ENCODE data around the gene INSR. TPM values are rescaled to one million over a fixed set of nuclear protein-coding genes. Genes with fewer than 3 reads are reported as not detected.

The INSR gene
- total RNA-seq, 1 donor from 2014 or later, result 23.9 TPM

GRCh38 chr19:7258041-7258839 is 36.0 kb downstream of the INSR start:
- H3K4me3 Mint-ChIP-seq (ENCODE audit: unreplicated experiment), result no peak overlapping the region
- TF ChIP-seq CTCF (IDR thresholded peaks at IDR 0.05; ENCODE audit: partially characterized antibody, unreplicated experiment), result no peak
- DNase-seq, result no peak
- H3K36me3 Mint-ChIP-seq (ENCODE audit: unreplicated experiment), result no peaks in the 10 kb centered on the region
- H3K9me3 Mint-ChIP-seq (ENCODE audit: unreplicated experiment), result no peaks in the 10 kb centered on the region
- H3K27ac Mint-ChIP-seq (ENCODE audit: unreplicated experiment), result no peak overlapping the region
- H3K27me3 Mint-ChIP-seq (ENCODE audit: unreplicated experiment), result peaks cover 2% of the 10 kb centered on the region
- H3K4me1 Mint-ChIP-seq (ENCODE audit: low read depth, unreplicated experiment), result no peaks in the 10 kb centered on the region

DNA sequence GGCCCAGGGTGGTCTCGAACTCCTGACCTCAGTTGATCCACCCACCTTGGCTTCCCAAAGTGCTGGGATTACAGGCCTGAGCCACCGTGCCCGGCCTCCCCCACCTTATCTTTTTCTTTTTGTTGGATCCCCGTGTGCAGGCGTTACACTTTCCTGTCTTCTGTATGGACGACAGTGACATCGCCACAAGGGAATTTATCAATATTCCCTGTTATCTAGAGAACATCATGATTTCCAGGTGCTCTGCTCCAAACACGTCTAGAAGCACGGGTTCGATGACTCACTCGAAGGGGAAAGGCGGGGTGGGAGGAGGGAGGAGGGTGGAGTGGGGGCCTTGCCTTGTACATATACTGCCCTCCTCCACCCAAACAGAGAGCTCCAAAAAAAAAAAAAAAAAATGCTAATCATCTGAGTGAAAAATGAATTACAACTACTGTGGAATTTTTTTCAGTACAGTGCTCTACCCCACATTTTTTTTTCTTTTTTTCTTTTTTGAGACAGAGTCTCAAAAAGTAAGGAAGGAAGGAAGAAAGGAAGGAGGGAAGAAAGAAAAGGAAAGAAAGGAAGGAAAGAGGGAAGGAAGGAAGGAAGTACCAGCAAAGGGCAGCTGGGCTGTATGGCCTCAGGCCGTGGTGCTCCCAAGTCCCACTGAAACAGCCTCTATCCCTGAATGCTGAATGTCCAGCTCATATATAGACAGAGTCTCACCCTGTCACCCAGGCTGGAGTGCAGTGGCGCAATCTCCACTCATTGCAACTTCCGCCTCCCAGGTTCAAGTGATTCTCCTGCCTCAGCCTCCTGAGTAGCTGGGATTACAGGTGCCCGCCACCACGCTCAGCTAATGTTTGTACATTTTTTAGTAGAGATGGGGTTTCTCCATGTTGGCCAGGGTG is 36.8 kb downstream of the INSR start:
- DNase-seq, result no peak
- Mint-ChIP-seq H3K27me3 (ENCODE audit: unreplicated experiment) (peaks cover 2% of the 10 kb centered on the region), H3K27ac (ENCODE audit: unreplicated experiment) (no peak overlapping the region), H3K4me1 (ENCODE audit: low read depth, unreplicated experiment) (no peaks in the 10 kb centered on the region), H3K9me3 (ENCODE audit: unreplicated experiment) (no peaks in the 10 kb centered on the region), H3K36me3 (ENCODE audit: unreplicated experiment) (no peaks in the 10 kb centered on the region), H3K4me3 (ENCODE audit: unreplicated experiment) (no peak overlapping the region)
- TF ChIP-seq CTCF (IDR thresholded peaks at IDR 0.05; ENCODE audit: partially characterized antibody, unreplicated experiment), result no peak

DNA sequence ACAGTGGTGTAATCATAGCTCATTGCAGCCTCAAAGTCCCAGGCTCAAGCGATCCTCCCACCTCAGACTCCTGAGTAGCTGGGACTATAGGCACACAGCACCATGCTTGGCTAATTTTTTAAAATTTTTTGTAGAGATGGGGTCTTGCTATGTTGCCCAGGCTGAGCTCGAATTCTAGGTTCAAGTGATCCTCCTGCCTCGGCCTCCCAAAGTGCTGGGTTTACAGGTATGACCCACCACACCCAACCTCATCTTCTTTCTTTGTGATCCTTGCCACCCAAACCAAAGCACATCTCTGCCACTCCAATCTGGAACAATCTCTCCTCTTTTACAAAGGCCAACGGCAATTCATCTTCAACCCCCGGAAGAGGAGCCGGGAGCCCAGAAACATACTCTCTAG is 38.6 kb downstream of the INSR start:
- no peaks in the 10 kb centered on the region for H3K9me3 Mint-ChIP-seq (ENCODE audit: unreplicated experiment)
- no peaks in the 10 kb centered on the region for H3K36me3 Mint-ChIP-seq (ENCODE audit: unreplicated experiment)
- no peak overlapping the region for H3K4me3 Mint-ChIP-seq (ENCODE audit: unreplicated experiment)
- H3K27ac Mint-ChIP-seq (ENCODE audit: unreplicated experiment), result no peak overlapping the region
- no peaks in the 10 kb centered on the region for H3K4me1 Mint-ChIP-seq (ENCODE audit: low read depth, unreplicated experiment)
- peaks cover 2% of the 10 kb centered on the region for H3K27me3 Mint-ChIP-seq (ENCODE audit: unreplicated experiment)
- no peak for DNase-seq
- TF ChIP-seq CTCF (IDR thresholded peaks at IDR 0.05; ENCODE audit: partially characterized antibody, unreplicated experiment), result no peak

- no peak for TF ChIP-seq CTCF (IDR thresholded peaks at IDR 0.05; ENCODE audit: partially characterized antibody, unreplicated experiment)
- no peaks in the 10 kb centered on the region for H3K4me1 Mint-ChIP-seq (ENCODE audit: low read depth, unreplicated experiment)
- H3K9me3 Mint-ChIP-seq (ENCODE audit: unreplicated experiment), result no peaks in the 10 kb centered on the region
- H3K27ac Mint-ChIP-seq (ENCODE audit: unreplicated experiment), result no peak overlapping the region
- no peaks in the 10 kb centered on the region for H3K36me3 Mint-ChIP-seq (ENCODE audit: unreplicated experiment)
- H3K4me3 Mint-ChIP-seq (ENCODE audit: unreplicated experiment), result no peak overlapping the region
- H3K27me3 Mint-ChIP-seq (ENCODE audit: unreplicated experiment), result peaks cover 2% of the 10 kb centered on the region
- no peak for DNase-seq
Measured at GRCh38 chr19:7255119-7255518, 39.1 kb downstream of the INSR start.

DNA sequence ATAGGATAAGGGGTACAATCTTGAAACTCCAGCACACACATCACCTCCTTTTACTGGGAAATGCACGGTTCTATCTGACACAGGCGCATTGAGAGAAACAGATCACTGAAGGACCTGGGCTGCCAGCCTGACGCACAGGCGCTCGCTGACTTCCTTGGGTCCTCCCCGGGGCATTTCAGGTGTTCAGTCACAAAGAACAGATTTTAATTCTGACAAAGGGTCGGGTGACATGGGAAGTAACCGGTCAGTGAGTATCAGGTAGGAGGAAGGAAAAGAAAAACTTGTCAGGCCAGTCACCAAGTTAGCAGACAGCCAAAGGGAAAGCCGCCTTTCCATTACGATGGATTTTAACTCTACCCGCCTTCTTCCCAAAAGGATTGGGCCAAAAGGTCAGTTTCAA is 39.6 kb downstream of the INSR start:
- no peak for TF ChIP-seq CTCF (IDR thresholded peaks at IDR 0.05; ENCODE audit: partially characterized antibody, unreplicated experiment)
- Mint-ChIP-seq H3K36me3 (ENCODE audit: unreplicated experiment) (no peaks in the 10 kb centered on the region), H3K27ac (ENCODE audit: unreplicated experiment) (no peak overlapping the region), H3K9me3 (ENCODE audit: unreplicated experiment) (no peaks in the 10 kb centered on the region), H3K27me3 (ENCODE audit: unreplicated experiment) (peaks cover 2% of the 10 kb centered on the region), H3K4me3 (ENCODE audit: unreplicated experiment) (no peak overlapping the region), H3K4me1 (ENCODE audit: low read depth, unreplicated experiment) (no peaks in the 10 kb centered on the region)
- no peak for DNase-seq
